PC-9 (cell line): ENCODE results near the gene MAPKAP1. TPM values are rescaled to one million over a fixed set of nuclear protein-coding genes. Genes with fewer than 3 reads are reported as not detected.

Experiments used
- BruUV-seq: library from RNA; stranded (reverse); fragments of 400-500 nt; replicated peaks from 2 replicates; lab custom pipeline; 2021; lab: Mats Ljungman, UMichigan
- CTCF ChIA-PET: fragments of 300-600 bp; sonication (Branson Sonifier 250); formaldehyde crosslinking; loops from one replicate; lab custom pipeline; 2022; ENCODE audit warnings: antibody characterized with exemption; lab: Charles Lee
- POLR2A ChIA-PET: fragments of 300-600 bp; sonication (Branson Sonifier 250); formaldehyde crosslinking; loops from one replicate; lab custom pipeline; 2022; ENCODE audit warnings: antibody characterized with exemption; ENCODE audit not compliant: unreplicated experiment; lab: Charles Lee
- DNase-seq, 2 experiments: peaks; one replicate each; pipeline versions ENCODE4 v3.0.0 to v3.0.0-alpha.2; 2015 to 2022; ENCODE audit warnings: mixed read lengths in 1 of 2
- H2AFZ ChIP-seq: fragments of 200-600 bp; sonication (generic); 2 replicates; pipeline ENCODE4 v1.8.1; 2017; ENCODE audit warnings: antibody characterized with exemption
- H3F3A ChIP-seq: fragments of 200-600 bp; sonication (generic); 2 replicates; pipeline ENCODE4 v1.8.1; 2017; ENCODE audit warnings: antibody characterized with exemption, mild to moderate bottlenecking, low read depth; ENCODE audit not compliant: insufficient read depth
- H3K27ac ChIP-seq: fragments of 200-600 bp; sonication (generic); 2 replicates; pipeline ENCODE4 v1.6.1; 2016; ENCODE audit warnings: mixed run types
- H3K27me3 ChIP-seq: fragments of 200-600 bp; sonication (generic); 2 replicates; pipeline ENCODE4 v1.6.1; 2016; ENCODE audit warnings: low read depth, mixed run types; ENCODE audit not compliant: insufficient read depth
- H3K36me3 ChIP-seq: fragments of 200-600 bp; sonication (generic); 2 replicates; pipeline ENCODE4 v1.6.1; 2016; ENCODE audit warnings: low read depth, mixed run types
- H3K4me1 ChIP-seq: fragments of 200-600 bp; sonication (generic); replicated peaks from 2 replicates; pipeline ENCODE4 v1.6.1; 2016; ENCODE audit warnings: mixed run types; ENCODE audit not compliant: insufficient read depth
- H3K4me2 ChIP-seq: fragments of 200-600 bp; sonication (generic); 2 replicates; pipeline ENCODE4 v1.6.1; 2017; ENCODE audit warnings: mixed run types
- H3K4me3 ChIP-seq: fragments of 200-600 bp; sonication (generic); 2 replicates; pipeline ENCODE4 v1.6.1; 2016; ENCODE audit warnings: mixed run types
- H3K79me2 ChIP-seq: fragments of 200-600 bp; sonication (generic); 2 replicates; pipeline ENCODE4 v1.6.1; 2017; ENCODE audit warnings: low read depth, mixed run types
- H3K9me2 ChIP-seq: fragments of 200-600 bp; sonication (generic); 2 replicates; pipeline ENCODE4 v1.8.1; 2017; ENCODE audit warnings: mild to moderate bottlenecking; ENCODE audit not compliant: insufficient read depth
- H3K9me3 ChIP-seq: fragments of 200-600 bp; sonication (generic); 2 replicates; pipeline ENCODE4 v1.8.1; 2016; ENCODE audit warnings: low read depth; ENCODE audit not compliant: insufficient read depth
- H4K20me1 ChIP-seq: fragments of 200-600 bp; sonication (generic); 2 replicates; pipeline ENCODE4 v1.8.1; 2017; ENCODE audit not compliant: insufficient read depth
- CTCF ChIP-seq: fragments of 200-600 bp; sonication (generic); conservative IDR thresholded peaks from 2 replicates; pipeline ENCODE4 v1.6.1; 2017; ENCODE audit warnings: mixed run types, antibody characterized with exemption, mild to moderate bottlenecking, moderate library complexity
- EZH2 ChIP-seq: fragments of 200-600 bp; sonication (generic); IDR thresholded peaks from 2 replicates; pipeline ENCODE4 v1.8.0; 2017; ENCODE audit warnings: antibody characterized with exemption, low read depth
- intact Hi-C: fragments of 100-400 bp; cut with micrococcal nuclease; formaldehyde crosslinking; loops from one replicate; pipeline ENCODE4 v1.10.0; 2022; ENCODE audit not compliant: unreplicated experiment
- total RNA-seq: library from RNA; stranded (reverse); gene quantifications from 2 replicates; pipeline ENCODE4 v1.2.3, GENCODE V29; 2021

Gene MAPKAP1
- total RNA-seq, 1 experiment from 2014 or later = 115 TPM

- no TSS peak for BruUV-seq
- TF ChIP-seq CTCF = no peak
- intact Hi-C loops = no loop called here
- H3K4me3 ChIP-seq = no peak overlapping the region
- no peaks in the 10 kb centered on the region for H3K27me3 ChIP-seq
- ChIA-PET POLR2A (interaction anchor here (0.6 kb wide), 1 partner anchor 189 kb away, joined by 4 read pairs; no protein-coding TSS in a partner anchor), CTCF (no interaction called here)
- H3K27ac ChIP-seq = no peak overlapping the region
- no peaks in the 10 kb centered on the region for H3K36me3 ChIP-seq
- no peaks in the 10 kb centered on the region for H3F3A ChIP-seq
- no peak overlapping the region for H2AFZ ChIP-seq
- no peak overlapping the region for H3K4me2 ChIP-seq
- DNase-seq = no peak
- no peaks in the 10 kb centered on the region for H3K9me2 ChIP-seq
- H4K20me1 ChIP-seq = no peaks in the 10 kb centered on the region
- H3K9me3 ChIP-seq = no peaks in the 10 kb centered on the region
- H3K79me2 ChIP-seq = no peaks in the 10 kb centered on the region
- H3K4me1 ChIP-seq = no peaks in the 10 kb centered on the region
These were observed 268.2 kb downstream of the MAPKAP1 start for GRCh38 chr9:125438506-125439433.

- H3F3A ChIP-seq = no peaks in the 10 kb centered on the region
- intact Hi-C loops = no loop called here
These were observed 269.2 kb downstream of the MAPKAP1 start for GRCh38 chr9:125437771-125438221.

More at GRCh38 chr9:125437771-125438221, 269.2 kb downstream of the MAPKAP1 start:
- ChIA-PET CTCF (no interaction called here), POLR2A (no interaction called here)
- H3K4me1 ChIP-seq = no peaks in the 10 kb centered on the region
- H3K9me2 ChIP-seq = no peaks in the 10 kb centered on the region
- no TSS peak for BruUV-seq
- H3K4me3 ChIP-seq = no peak overlapping the region
- no peaks in the 10 kb centered on the region for H3K27me3 ChIP-seq
- H4K20me1 ChIP-seq = no peaks in the 10 kb centered on the region
- no peaks in the 10 kb centered on the region for H3K79me2 ChIP-seq
- H3K27ac ChIP-seq = no peak overlapping the region
- no peak for TF ChIP-seq CTCF
- no peak for TF ChIP-seq EZH2
- no peaks in the 10 kb centered on the region for H3K9me3 ChIP-seq
- H3K4me2 ChIP-seq = no peak overlapping the region
- DNase-seq = no peak
- no peak overlapping the region for H2AFZ ChIP-seq
- H3K36me3 ChIP-seq = no peaks in the 10 kb centered on the region
